Mammary epithelial cell (primary cell): ENCODE results near the gene FAM181A.

Source experiments
- CTCF ChIP-seq, 2 donors: IDR thresholded peaks in 1 of 2; conservative IDR thresholded peaks in 1 of 2; 2 replicates each; pipeline ENCODE4 v1.5.1; 2011 to 2012; ENCODE audit warnings: inconsistent platforms in 2 of 2, low read length in 2 of 2, mild to moderate bottlenecking in 2 of 2, control low read depth in 1 of 2, low read depth in 1 of 2; ENCODE audit not compliant: insufficient read depth in 1 of 2; ENCODE audit errors: extremely low read depth in 1 of 2
- EZH2 ChIP-seq: IDR thresholded peaks from 2 replicates; pipeline ENCODE4 v1.6.1; 2012; ENCODE audit warnings: low read length, inconsistent platforms, borderline replicate concordance

GRCh38 chr14:93880021-93880820 is 46.9 kb upstream of the FAM181A start:
- TF ChIP-seq CTCF (conservative IDR thresholded peaks at IDR 0.05 in 1 of 2, IDR thresholded peaks at IDR 0.05 in 1 of 2; ENCODE audit: extremely low read depth in 1 of 2, insufficient read depth in 1 of 2, low read depth in 1 of 2, low read length in 2 of 2) (no peak), EZH2 (no peak)
